ENCODE data around the gene SPOCK2. TPM values are rescaled to one million over a fixed set of nuclear protein-coding genes. Genes with fewer than 3 reads are reported as not detected.

The SPOCK2 gene
- total RNA-seq, 1 experiment from 2014 or later: 1.1 TPM

GRCh38 chr10:72030762-72031543 lies 57.4 kb downstream of the SPOCK2 start:
- no peak for TF ChIP-seq EGR1 (IDR thresholded peaks at IDR 0.05; ENCODE audit: low read depth)
- TF ChIP-seq CTCF (IDR thresholded peaks at IDR 0.05 in 2 of 3, conservative IDR thresholded peaks at IDR 0.05 in 1 of 3; ENCODE audit: borderline replicate concordance in 1 of 3, insufficient read depth in 1 of 3, low read depth in 2 of 3, low read length in 2 of 3): no peak
- TF ChIP-seq FOSL1 (IDR thresholded peaks at IDR 0.05; ENCODE audit: low read depth): no peak
- no peak for TF ChIP-seq YY1 (IDR thresholded peaks at IDR 0.05; ENCODE audit: extremely low read depth, insufficient replicate concordance, low read depth, low read length)
- TF ChIP-seq CEBPB (IDR thresholded peaks at IDR 0.05; ENCODE audit: low read depth): no peak
- TF ChIP-seq EZH2 (IDR thresholded peaks at IDR 0.05): no peak
- no peak for TF ChIP-seq POLR2AphosphoS5 (IDR thresholded peaks at IDR 0.05; ENCODE audit: low read depth, low read length)
- no peak for TF ChIP-seq ZNF274 (IDR thresholded peaks at IDR 0.05; ENCODE audit: low read depth, low read length)
- no peak for TF ChIP-seq SIN3A (IDR thresholded peaks at IDR 0.05; ENCODE audit: low read depth)
- TF ChIP-seq SRF (IDR thresholded peaks at IDR 0.05; ENCODE audit: low read depth): no peak
- TF ChIP-seq, protein P1, sequence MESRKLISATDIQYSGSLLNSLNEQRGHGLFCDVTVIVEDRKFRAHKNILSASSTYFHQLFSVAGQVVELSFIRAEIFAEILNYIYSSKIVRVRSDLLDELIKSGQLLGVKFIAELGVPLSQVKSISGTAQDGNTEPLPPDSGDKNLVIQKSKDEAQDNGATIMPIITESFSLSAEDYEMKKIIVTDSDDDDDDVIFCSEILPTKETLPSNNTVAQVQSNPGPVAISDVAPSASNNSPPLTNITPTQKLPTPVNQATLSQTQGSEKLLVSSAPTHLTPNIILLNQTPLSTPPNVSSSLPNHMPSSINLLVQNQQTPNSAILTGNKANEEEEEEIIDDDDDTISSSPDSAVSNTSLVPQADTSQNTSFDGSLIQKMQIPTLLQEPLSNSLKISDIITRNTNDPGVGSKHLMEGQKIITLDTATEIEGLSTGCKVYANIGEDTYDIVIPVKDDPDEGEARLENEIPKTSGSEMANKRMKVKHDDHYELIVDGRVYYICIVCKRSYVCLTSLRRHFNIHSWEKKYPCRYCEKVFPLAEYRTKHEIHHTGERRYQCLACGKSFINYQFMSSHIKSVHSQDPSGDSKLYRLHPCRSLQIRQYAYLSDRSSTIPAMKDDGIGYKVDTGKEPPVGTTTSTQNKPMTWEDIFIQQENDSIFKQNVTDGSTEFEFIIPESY (IDR thresholded peaks at IDR 0.05; ENCODE audit: extremely low read depth, insufficient replicate concordance, low read length): no peak
- no peak for TF ChIP-seq JUND (IDR thresholded peaks at IDR 0.05)
- TF ChIP-seq SP1 (IDR thresholded peaks at IDR 0.05; ENCODE audit: low read depth): no peak
- no peak for TF ChIP-seq REST (IDR thresholded peaks at IDR 0.05; ENCODE audit: low read depth)
- CTCF ChIA-PET: interaction anchor here (1.2 kb wide), 1 partner anchor 18 kb away, joined by 3 read pairs; no protein-coding TSS in a partner anchor
- Histone ChIP-seq H3K9ac (ENCODE audit: low read length) (no peak overlapping the region), H4K20me1 (ENCODE audit: insufficient read depth) (no peaks in the 10 kb centered on the region), H3K36me3 (ENCODE audit: control insufficient read depth in 1 of 2, insufficient read depth in 2 of 2, low read length in 2 of 2) (no peaks in the 10 kb centered on the region), H3K4me3 (replicated peaks in 1 of 2; ENCODE audit: low read depth in 1 of 2, low read length in 2 of 2) (no peak overlapping the region), H2AFZ (ENCODE audit: low read depth, low read length, poor library complexity, severe bottlenecking) (no peak overlapping the region), H3K79me2 (ENCODE audit: insufficient read depth, low read length) (no peaks in the 10 kb centered on the region), H3K27ac (ENCODE audit: low read depth, low read length) (no peak overlapping the region), H3K9me2 (ENCODE audit: insufficient read depth) (no peaks in the 10 kb centered on the region), H3K4me1 (ENCODE audit: control insufficient read depth in 1 of 2, insufficient read depth in 2 of 2, low read length in 2 of 2) (peaks cover 20 to 24% of the 10 kb centered on the region in 2 experiments), H3K4me2 (ENCODE audit: low read length) (no peak overlapping the region), H3K27me3 (ENCODE audit: insufficient read depth, low read length) (no peaks in the 10 kb centered on the region), H3K9me3 (ENCODE audit: control insufficient read depth in 1 of 2, insufficient read depth in 1 of 2, low read depth in 1 of 2, low read length in 2 of 2) (no peaks in the 10 kb centered on the region)
- POLR2A ChIA-PET: interaction anchor here (0.6 kb wide), 1 partner anchor 18 kb away, joined by 3 read pairs; no protein-coding TSS in a partner anchor
- RAD21 ChIA-PET (ENCODE audit: low non-redundant PET in 1 of 2, low total read pairs in 2 of 2, uncharacterized antibody in 2 of 2, unreplicated experiment in 2 of 2): no interaction called here
- intact Hi-C loops (cut with micrococcal nuclease): no loop called here
- no TSS peak for BruUV-seq (replicated peaks)
- no peak for ATAC-seq
- DNase-seq (ENCODE audit: low read depth, low spot score): no peak
